Measurements from ENCODE around the gene SLC9A7. TPM values are rescaled to one million over a fixed set of nuclear protein-coding genes. Genes with fewer than 3 reads are reported as not detected.

Gene SLC9A7
- total and polyA plus RNA-seq, 7 experiments from 2014 or later, result 1.3 to 11.3 (median 3.2) TPM

Other genes starting within 250 kb of the SLC9A7 start
- 1 to 10 TPM; 2.1 to 6.9 (median 5.8) TPM for gene ZNF674, start 213.7 kb downstream of the SLC9A7 start, total RNA-seq
- gene ZNF674, start 213.7 kb downstream of the SLC9A7 start, polyA plus RNA-seq, result under 1 TPM; 0.77 to 0.86 TPM
- 1 to 10 TPM; 2.1 to 7.2 (median 2.3) TPM for gene CHST7, start 185.4 kb downstream of the SLC9A7 start, total RNA-seq
- 1 to 10 TPM; 3.0 to 3.1 TPM for gene CHST7, start 185.4 kb downstream of the SLC9A7 start, polyA plus RNA-seq
- 10 to 100 TPM in 1 of 5 experiments, 1 to 10 TPM in 4; 4.9 to 14.5 (median 6.3) TPM for gene RP2, start 77.9 kb upstream of the SLC9A7 start, total RNA-seq
- 1 to 10 TPM; 3.2 to 5.9 TPM for gene RP2, start 77.9 kb upstream of the SLC9A7 start, polyA plus RNA-seq
- 1 to 10 TPM in 1 of 5 experiments, under 1 TPM in 4; 0.11 to 1.3 (median 0.22) TPM for gene JADE3, start 153.3 kb upstream of the SLC9A7 start, total RNA-seq
- gene JADE3, start 153.3 kb upstream of the SLC9A7 start, polyA plus RNA-seq, result under 1 TPM in 1 of 2 donors, not detected in 1; 0.05 TPM